Measurements from ENCODE around the gene PDZD7. TPM values are rescaled to one million over a fixed set of nuclear protein-coding genes. Genes with fewer than 3 reads are reported as not detected.

Gene PDZD7
- total and polyA plus RNA-seq, 4 donors: 0.06 to 0.09 (median 0.07) TPM; not detected in 1

DNA sequence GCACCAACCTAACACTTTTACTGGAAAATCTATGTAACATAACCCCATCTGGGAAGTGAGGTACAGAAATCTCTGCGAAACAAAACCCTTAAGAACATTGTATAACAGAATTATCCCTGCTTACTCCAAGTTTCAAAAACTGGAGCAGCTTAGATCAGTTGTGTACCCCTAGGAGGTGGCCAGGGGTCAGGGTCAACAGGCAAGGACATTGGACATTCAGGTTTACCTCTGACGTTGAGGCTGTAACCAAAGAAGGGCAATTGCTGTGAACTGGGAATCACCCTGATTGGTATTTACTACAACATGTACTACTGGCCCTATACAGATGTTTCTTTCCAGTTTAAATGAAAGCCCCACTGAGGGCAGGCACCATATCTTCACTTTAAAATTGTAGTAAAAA is 13.2 kb upstream of the PDZD7 start:
- H3K9ac ChIP-seq (ENCODE audit: low read depth in 1 of 2, low read length in 2 of 2): no peak overlapping the region
- peaks cover 0 to 3% (median 0%) of the 10 kb centered on the region in 4 donors for H3K36me3 ChIP-seq (ENCODE audit: control insufficient read depth in 4 of 4, insufficient read depth in 3 of 4, low read depth in 1 of 4, low read length in 3 of 4)
- no peak for TF ChIP-seq TAF1 (conservative IDR thresholded peaks at IDR 0.05)
- no peak for TF ChIP-seq FOXA1 (IDR thresholded peaks at IDR 0.05)
- TF ChIP-seq ZBTB33 (IDR thresholded peaks at IDR 0.05): no peak
- no peak for TF ChIP-seq GABPA (IDR thresholded peaks at IDR 0.05 in 1 of 2, conservative IDR thresholded peaks at IDR 0.05 in 1 of 2)
- no peak for TF ChIP-seq HNF4A (conservative IDR thresholded peaks at IDR 0.05)
- no peak for TF ChIP-seq FOXA2 (IDR thresholded peaks at IDR 0.05)
- no peak for TF ChIP-seq MAX (IDR thresholded peaks at IDR 0.05)
- TF ChIP-seq, protein P1, sequence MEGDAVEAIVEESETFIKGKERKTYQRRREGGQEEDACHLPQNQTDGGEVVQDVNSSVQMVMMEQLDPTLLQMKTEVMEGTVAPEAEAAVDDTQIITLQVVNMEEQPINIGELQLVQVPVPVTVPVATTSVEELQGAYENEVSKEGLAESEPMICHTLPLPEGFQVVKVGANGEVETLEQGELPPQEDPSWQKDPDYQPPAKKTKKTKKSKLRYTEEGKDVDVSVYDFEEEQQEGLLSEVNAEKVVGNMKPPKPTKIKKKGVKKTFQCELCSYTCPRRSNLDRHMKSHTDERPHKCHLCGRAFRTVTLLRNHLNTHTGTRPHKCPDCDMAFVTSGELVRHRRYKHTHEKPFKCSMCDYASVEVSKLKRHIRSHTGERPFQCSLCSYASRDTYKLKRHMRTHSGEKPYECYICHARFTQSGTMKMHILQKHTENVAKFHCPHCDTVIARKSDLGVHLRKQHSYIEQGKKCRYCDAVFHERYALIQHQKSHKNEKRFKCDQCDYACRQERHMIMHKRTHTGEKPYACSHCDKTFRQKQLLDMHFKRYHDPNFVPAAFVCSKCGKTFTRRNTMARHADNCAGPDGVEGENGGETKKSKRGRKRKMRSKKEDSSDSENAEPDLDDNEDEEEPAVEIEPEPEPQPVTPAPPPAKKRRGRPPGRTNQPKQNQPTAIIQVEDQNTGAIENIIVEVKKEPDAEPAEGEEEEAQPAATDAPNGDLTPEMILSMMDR (IDR thresholded peaks at IDR 0.05; ENCODE audit: low read depth, low read length, missing input control): no peak
- TF ChIP-seq SP1 (IDR thresholded peaks at IDR 0.05): no peak
- TF ChIP-seq YY1 (IDR thresholded peaks at IDR 0.05): no peak
- no peak for TF ChIP-seq ATF3 (IDR thresholded peaks at IDR 0.05)
- TF ChIP-seq, protein P2, sequence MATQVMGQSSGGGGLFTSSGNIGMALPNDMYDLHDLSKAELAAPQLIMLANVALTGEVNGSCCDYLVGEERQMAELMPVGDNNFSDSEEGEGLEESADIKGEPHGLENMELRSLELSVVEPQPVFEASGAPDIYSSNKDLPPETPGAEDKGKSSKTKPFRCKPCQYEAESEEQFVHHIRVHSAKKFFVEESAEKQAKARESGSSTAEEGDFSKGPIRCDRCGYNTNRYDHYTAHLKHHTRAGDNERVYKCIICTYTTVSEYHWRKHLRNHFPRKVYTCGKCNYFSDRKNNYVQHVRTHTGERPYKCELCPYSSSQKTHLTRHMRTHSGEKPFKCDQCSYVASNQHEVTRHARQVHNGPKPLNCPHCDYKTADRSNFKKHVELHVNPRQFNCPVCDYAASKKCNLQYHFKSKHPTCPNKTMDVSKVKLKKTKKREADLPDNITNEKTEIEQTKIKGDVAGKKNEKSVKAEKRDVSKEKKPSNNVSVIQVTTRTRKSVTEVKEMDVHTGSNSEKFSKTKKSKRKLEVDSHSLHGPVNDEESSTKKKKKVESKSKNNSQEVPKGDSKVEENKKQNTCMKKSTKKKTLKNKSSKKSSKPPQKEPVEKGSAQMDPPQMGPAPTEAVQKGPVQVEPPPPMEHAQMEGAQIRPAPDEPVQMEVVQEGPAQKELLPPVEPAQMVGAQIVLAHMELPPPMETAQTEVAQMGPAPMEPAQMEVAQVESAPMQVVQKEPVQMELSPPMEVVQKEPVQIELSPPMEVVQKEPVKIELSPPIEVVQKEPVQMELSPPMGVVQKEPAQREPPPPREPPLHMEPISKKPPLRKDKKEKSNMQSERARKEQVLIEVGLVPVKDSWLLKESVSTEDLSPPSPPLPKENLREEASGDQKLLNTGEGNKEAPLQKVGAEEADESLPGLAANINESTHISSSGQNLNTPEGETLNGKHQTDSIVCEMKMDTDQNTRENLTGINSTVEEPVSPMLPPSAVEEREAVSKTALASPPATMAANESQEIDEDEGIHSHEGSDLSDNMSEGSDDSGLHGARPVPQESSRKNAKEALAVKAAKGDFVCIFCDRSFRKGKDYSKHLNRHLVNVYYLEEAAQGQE (IDR thresholded peaks at IDR 0.05): no peak
- no peak for TF ChIP-seq RXRA (IDR thresholded peaks at IDR 0.05)
- no peak for TF ChIP-seq NR2F2 (IDR thresholded peaks at IDR 0.05)
- no peak for TF ChIP-seq EGR1 (IDR thresholded peaks at IDR 0.05; ENCODE audit: low read depth in 2 of 2)
- no peak for TF ChIP-seq JUND (IDR thresholded peaks at IDR 0.05)
- no peak for TF ChIP-seq RAD21 (IDR thresholded peaks at IDR 0.05)
- no peak for TF ChIP-seq HNF4G (IDR thresholded peaks at IDR 0.05)
- DNase-seq (ENCODE audit: low spot score): no peak
- 71% methylated on average over 2 of the region's 2 CpGs for WGBS
- H3K27ac ChIP-seq (ENCODE audit: low read depth in 1 of 2, low read length in 2 of 2): no peak overlapping the region
- peaks cover 2 to 19% (median 10%) of the 10 kb centered on the region in 4 donors for H3K4me1 ChIP-seq (ENCODE audit: control insufficient read depth in 4 of 4, insufficient read depth in 4 of 4, low read length in 3 of 4)
- H3K9me3 ChIP-seq (ENCODE audit: control insufficient read depth in 4 of 4, low read length in 3 of 4): no peaks in the 10 kb centered on the region
- H3K27me3 ChIP-seq (ENCODE audit: control insufficient read depth in 4 of 4, insufficient read depth in 4 of 4, low read length in 3 of 4): peaks cover 0 to 4% (median 0%) of the 10 kb centered on the region in 4 donors
- no peak overlapping the region for H3K4me3 ChIP-seq (ENCODE audit: low read depth in 1 of 3, low read length in 3 of 3)
